NB4 (cell line): ENCODE data around the gene IL3RA.

ENCODE experiments used
- DNase-seq: peaks from one replicate; pipeline ENCODE4 v3.0.0; 2010; ENCODE audit warnings: low read depth
- H3K4me3 ChIP-seq: one replicate; pipeline ENCODE4 v1.5.1; 2011; ENCODE audit warnings: mild to moderate bottlenecking, low read depth, low read length, moderate library complexity
- CTCF ChIP-seq: IDR thresholded peaks from one replicate; pipeline ENCODE4 v1.5.1; 2012; ENCODE audit warnings: low read depth, low read length
- MAX ChIP-seq: IDR thresholded peaks from 2 replicates; pipeline ENCODE4 v1.6.1; 2011; ENCODE audit warnings: low read depth, low read length
- MYC ChIP-seq: IDR thresholded peaks from 2 replicates; pipeline ENCODE4 v1.6.1; 2011; ENCODE audit warnings: low read depth, low read length
- POLR2A ChIP-seq: IDR thresholded peaks from 2 replicates; pipeline ENCODE4 v1.6.1; 2011; ENCODE audit warnings: mild to moderate bottlenecking; ENCODE audit not compliant: insufficient read length; ENCODE audit errors: extremely low read depth

Gene IL3RA

GRCh38 chrX:1417921-1418771 lies 81.6 kb downstream of the IL3RA start:
- H3K4me3 ChIP-seq = no peak overlapping the region
- TF ChIP-seq MAX = no peak
- no peak for TF ChIP-seq POLR2A
- TF ChIP-seq MYC = no peak
- TF ChIP-seq CTCF = no peak

GRCh38 chrX:1418901-1419544 lies 82.4 kb downstream of the IL3RA start:
- DNase-seq = no peak
- TF ChIP-seq MYC (no peak), POLR2A (no peak), CTCF (no peak), MAX (no peak)
- H3K4me3 ChIP-seq = no peak overlapping the region

More at GRCh38 chrX:1417921-1418771, 81.6 kb downstream of the IL3RA start:
- DNase-seq = no peak

- no peak for DNase-seq
- no peak for TF ChIP-seq CTCF
- no peak for TF ChIP-seq MYC
- TF ChIP-seq POLR2A = no peak
- no peak for TF ChIP-seq MAX
- no peak overlapping the region for H3K4me3 ChIP-seq
These were observed 83.2 kb downstream of the IL3RA start for GRCh38 chrX:1419545-1420355.

GRCh38 chrX:1420371-1420770 lies 83.8 kb downstream of the IL3RA start:
- no peak for TF ChIP-seq POLR2A
- no peak for TF ChIP-seq CTCF
- no peak for TF ChIP-seq MAX
- TF ChIP-seq MYC = no peak
- no peak overlapping the region for H3K4me3 ChIP-seq
- no peak for DNase-seq

- no peak for DNase-seq
- no peak for TF ChIP-seq MAX
- no peak for TF ChIP-seq MYC
- no peak for TF ChIP-seq CTCF
- TF ChIP-seq POLR2A = no peak
- no peak overlapping the region for H3K4me3 ChIP-seq
These were observed 85.0 kb downstream of the IL3RA start for GRCh38 chrX:1421433-1422134.
